ENCODE data around the gene HCFC1R1. TPM values are rescaled to one million over a fixed set of nuclear protein-coding genes. Genes with fewer than 3 reads are reported as not detected.

HCFC1R1 gene
- total RNA-seq, 1 donor from 2014 or later = 133 TPM

GRCh38 chr16:3028716-3029319 is 5.1 kb upstream of the HCFC1R1 start:
- Mint-ChIP-seq H3K27me3 (ENCODE audit: unreplicated experiment) (peaks cover 16% of the 10 kb centered on the region), H3K9me3 (ENCODE audit: unreplicated experiment) (no peaks in the 10 kb centered on the region), H3K27ac (ENCODE audit: unreplicated experiment) (no peak overlapping the region), H3K4me1 (ENCODE audit: unreplicated experiment) (peaks cover 6% of the 10 kb centered on the region), H3K36me3 (ENCODE audit: unreplicated experiment) (peaks cover 2% of the 10 kb centered on the region), H3K4me3 (ENCODE audit: unreplicated experiment) (no peak overlapping the region)
- no peak for TF ChIP-seq CTCF (IDR thresholded peaks at IDR 0.05)
- no peak for DNase-seq (ENCODE audit: extremely low spot score, unreplicated experiment)

- peak; percentile 91 for DNase-seq (ENCODE audit: extremely low spot score, unreplicated experiment)
- H3K36me3 Mint-ChIP-seq (ENCODE audit: unreplicated experiment) = peaks cover 2% of the 10 kb centered on the region
- H3K27ac Mint-ChIP-seq (ENCODE audit: unreplicated experiment) = no peak overlapping the region
- peaks cover 9% of the 10 kb centered on the region for H3K27me3 Mint-ChIP-seq (ENCODE audit: unreplicated experiment)
- H3K9me3 Mint-ChIP-seq (ENCODE audit: unreplicated experiment) = no peaks in the 10 kb centered on the region
- peaks cover 6% of the 10 kb centered on the region for H3K4me1 Mint-ChIP-seq (ENCODE audit: unreplicated experiment)
- H3K4me3 Mint-ChIP-seq (ENCODE audit: unreplicated experiment) = peak overlapping the region; percentile 6
- peak; percentile 79 for TF ChIP-seq CTCF (IDR thresholded peaks at IDR 0.05)
These were observed 4.4 kb upstream of the HCFC1R1 start for GRCh38 chr16:3027983-3028715.

- Mint-ChIP-seq H3K36me3 (ENCODE audit: unreplicated experiment) (peaks cover 2% of the 10 kb centered on the region), H3K27ac (ENCODE audit: unreplicated experiment) (no peak overlapping the region), H3K4me1 (ENCODE audit: unreplicated experiment) (peaks cover 14% of the 10 kb centered on the region), H3K4me3 (ENCODE audit: unreplicated experiment) (no peak overlapping the region), H3K27me3 (ENCODE audit: unreplicated experiment) (peaks cover 2% of the 10 kb centered on the region), H3K9me3 (ENCODE audit: unreplicated experiment) (no peaks in the 10 kb centered on the region)
- DNase-seq (ENCODE audit: extremely low spot score, unreplicated experiment) = no peak
- no peak for TF ChIP-seq CTCF (IDR thresholded peaks at IDR 0.05)
These were observed 3.7 kb upstream of the HCFC1R1 start for GRCh38 chr16:3027489-3027795.

GRCh38 chr16:3026609-3027488 is 3.1 kb upstream of the HCFC1R1 start:
- no peaks in the 10 kb centered on the region for H3K27me3 Mint-ChIP-seq (ENCODE audit: unreplicated experiment)
- no peak for TF ChIP-seq CTCF (IDR thresholded peaks at IDR 0.05)
- H3K36me3 Mint-ChIP-seq (ENCODE audit: unreplicated experiment) = peaks cover 2% of the 10 kb centered on the region
- H3K9me3 Mint-ChIP-seq (ENCODE audit: unreplicated experiment) = no peaks in the 10 kb centered on the region
- no peak overlapping the region for H3K27ac Mint-ChIP-seq (ENCODE audit: unreplicated experiment)
- H3K4me1 Mint-ChIP-seq (ENCODE audit: unreplicated experiment) = peaks cover 19% of the 10 kb centered on the region
- no peak for DNase-seq (ENCODE audit: extremely low spot score, unreplicated experiment)
- H3K4me3 Mint-ChIP-seq (ENCODE audit: unreplicated experiment) = no peak overlapping the region

GRCh38 chr16:3026003-3026378 is 2.2 kb upstream of the HCFC1R1 start:
- Mint-ChIP-seq H3K27ac (ENCODE audit: unreplicated experiment) (no peak overlapping the region), H3K4me1 (ENCODE audit: unreplicated experiment) (peaks cover 27% of the 10 kb centered on the region), H3K36me3 (ENCODE audit: unreplicated experiment) (peaks cover 2% of the 10 kb centered on the region), H3K4me3 (ENCODE audit: unreplicated experiment) (no peak overlapping the region), H3K9me3 (ENCODE audit: unreplicated experiment) (no peaks in the 10 kb centered on the region), H3K27me3 (ENCODE audit: unreplicated experiment) (no peaks in the 10 kb centered on the region)
- TF ChIP-seq CTCF (IDR thresholded peaks at IDR 0.05) = no peak
- no peak for DNase-seq (ENCODE audit: extremely low spot score, unreplicated experiment)
